Endothelial cell of umbilical vein (primary cell): Measurements from ENCODE around the gene VIP. TPM values are rescaled to one million over a fixed set of nuclear protein-coding genes. Genes with fewer than 3 reads are reported as not detected.

Experiments used
- Bru-seq: library from RNA; stranded (reverse); fragments of 400-500 nt; gene quantifications from one replicate; lab custom pipeline; 2021; lab: Mats Ljungman, UMichigan
- BruChase-seq, 2 experiments: library from RNA; stranded (reverse); fragments of 400-500 nt; gene quantifications; one replicate each; lab custom pipeline; 2021; lab: Mats Ljungman, UMichigan
- BruUV-seq: library from RNA; stranded (reverse); fragments of 400-500 nt; replicated peaks from 2 replicates; lab custom pipeline; 2021; lab: Mats Ljungman, UMichigan
- CTCF ChIA-PET: fragments of 300-600, 350-600 bp; sonication (Branson Sonifier 250); formaldehyde crosslinking; loops from one replicate; lab custom pipeline; 2021; ENCODE audit warnings: antibody characterized with exemption, inconsistent platforms; lab: Charles Lee
- POLR2A ChIA-PET: fragments of 300-600, 350-600 bp; sonication (Branson Sonifier 250); formaldehyde crosslinking; loops from one replicate; lab custom pipeline; 2021; ENCODE audit warnings: antibody characterized with exemption, inconsistent platforms; lab: Charles Lee
- DNase-seq: peaks from one replicate; pipeline ENCODE4 v3.0.0-alpha.2; 2011; ENCODE audit warnings: low read depth, low spot score
- FAIRE-seq: peaks from 2 replicates; lab custom pipeline; 2011; peaks lifted over from hg19 to GRCh38; lab: Jason Lieb, UNC
- H2AFZ ChIP-seq: 2 replicates; pipeline ENCODE4 v1.6.0; 2012; ENCODE audit warnings: low read depth, low read length, control low read depth, inconsistent platforms
- H3K27ac ChIP-seq: 2 replicates; pipeline ENCODE4 v1.5.1; 2011; ENCODE audit warnings: low read depth, mild to moderate bottlenecking, control low read depth, low read length, moderate library complexity; ENCODE audit not compliant: insufficient read depth
- H3K27me3 ChIP-seq, 2 experiments: 2 replicates each; pipeline versions ENCODE4 v1.6.0 to v1.6.1; 2011; ENCODE audit warnings: low read length in 2 of 2, mixed read lengths in 1 of 2; ENCODE audit not compliant: control insufficient read depth in 2 of 2, insufficient read depth in 2 of 2
- H3K36me3 ChIP-seq, 2 experiments: 2 replicates in 1 of 2; 3 replicates in 1 of 2; pipeline ENCODE4 v1.5.1; 2011; ENCODE audit warnings: low read length in 2 of 2, mild to moderate bottlenecking in 1 of 2, moderate library complexity in 1 of 2; ENCODE audit not compliant: control insufficient read depth in 2 of 2, insufficient read depth in 2 of 2; ENCODE audit errors: extremely low read depth in 1 of 2
- H3K4me1 ChIP-seq: 3 replicates; pipeline ENCODE4 v1.5.1; 2011; ENCODE audit warnings: mild to moderate bottlenecking, low read length; ENCODE audit not compliant: control insufficient read depth, insufficient read depth; ENCODE audit errors: extremely low read depth
- H3K4me2 ChIP-seq: 2 replicates; pipeline ENCODE4 v1.6.1; 2011; ENCODE audit warnings: low read length, control low read depth, mixed read lengths; ENCODE audit not compliant: insufficient read depth
- H3K4me3 ChIP-seq, 3 experiments: fragments of 200-600 bp in 1 of 3; sonication (generic), shearing (Covaris generic) in 1 of 3; replicated peaks in 1 of 3; 2 replicates each; pipeline ENCODE4 v1.5.1; 2011 to 2016; ENCODE audit warnings: control low read depth in 3 of 3, low read length in 3 of 3, mild to moderate bottlenecking in 2 of 3, inconsistent platforms in 1 of 3, low read depth in 1 of 3, moderate library complexity in 1 of 3; ENCODE audit not compliant: insufficient read depth in 1 of 3
- H3K79me2 ChIP-seq: 2 replicates; pipeline ENCODE4 v1.6.0; 2012; ENCODE audit warnings: low read length, inconsistent platforms; ENCODE audit not compliant: control insufficient read depth, insufficient read depth
- H3K9ac ChIP-seq: replicated peaks from 2 replicates; pipeline ENCODE3; 2011; ENCODE audit warnings: low read length, control low read depth; ENCODE audit not compliant: insufficient read depth; ENCODE audit errors: extremely low read depth
- H3K9me1 ChIP-seq: replicated peaks from 3 replicates; pipeline ENCODE4 v1.6.0; 2011; ENCODE audit warnings: mild to moderate bottlenecking, low read length; ENCODE audit not compliant: control insufficient read depth, insufficient read depth; ENCODE audit errors: extremely low read depth
- H3K9me3 ChIP-seq: replicated peaks from 2 replicates; pipeline ENCODE4 v1.5.1; 2012; ENCODE audit warnings: low read length, inconsistent platforms; ENCODE audit not compliant: control insufficient read depth, insufficient read depth
- H4K20me1 ChIP-seq: replicated peaks from 2 replicates; pipeline ENCODE3; 2011; ENCODE audit warnings: mild to moderate bottlenecking, low read length; ENCODE audit not compliant: control insufficient read depth, insufficient read depth; ENCODE audit errors: extremely low read depth
- EZH2 ChIP-seq: IDR thresholded peaks from 2 replicates; pipeline ENCODE4 v1.6.1; 2012; ENCODE audit warnings: borderline replicate concordance, low read depth, mild to moderate bottlenecking, moderate library complexity, low read length, inconsistent platforms; ENCODE audit not compliant: severe bottlenecking
- FOS ChIP-seq: IDR thresholded peaks from 2 replicates; pipeline ENCODE4 v1.6.1; 2011; ENCODE audit warnings: mild to moderate bottlenecking, low read length, moderate library complexity, borderline replicate concordance; ENCODE audit not compliant: insufficient read depth
- GATA2 ChIP-seq: IDR thresholded peaks from 2 replicates; pipeline ENCODE4 v1.7.0; 2011; ENCODE audit warnings: low read depth, mild to moderate bottlenecking, moderate library complexity, mixed read lengths, low read length; ENCODE audit not compliant: insufficient read length, insufficient read depth
- JUN ChIP-seq: IDR thresholded peaks from 2 replicates; pipeline ENCODE4 v1.6.1; 2011; ENCODE audit warnings: borderline replicate concordance, low read depth; ENCODE audit not compliant: insufficient read length, insufficient read depth
- dilution Hi-C: fragments of 300-500 bp; cut with MboI; formaldehyde crosslinking; loops from one replicate; pipeline ENCODE4 v1.15.0; 2019; ENCODE audit warnings: low sequenced_read_pairs; ENCODE audit not compliant: extremely low pct_ligation_motif_present
- intact Hi-C: fragments of 100-400 bp; cut with micrococcal nuclease; formaldehyde crosslinking; loops from one replicate; pipeline ENCODE4 v1.10.0; 2022
- long read RNA-seq: library from polyadenylated mRNA; stranded (forward); transcript quantifications from one replicate; pipeline ENCODE4 v2.0.0, GENCODE V29; 2021
- polyA minus RNA-seq, 3 experiments: library from RNA; depleted of rRNA, polyadenylated mRNA; stranded (reverse); fragments of >200 nt; gene quantifications; 1 replicate in 1 of 3; 2 replicates in 2 of 3; pipeline ENCODE4 v1.2.3, GENCODE V29; 2011
- polyA plus RNA-seq, 4 experiments: library from polyadenylated mRNA; depleted of rRNA in 3 of 4; stranded (reverse) in 3 of 4; unstranded in 1 of 4; fragments of >200 nt; gene quantifications; 2 replicates each; pipeline versions ENCODE4 v1.2.1 to v1.2.3, GENCODE V29; 2011 to 2012; ENCODE audit warnings: missing spikeins in 1 of 4
- total RNA-seq: library from RNA; stranded (reverse); gene quantifications from 2 replicates; pipeline ENCODE4 v1.2.3, GENCODE V29; 2021

VIP gene
- total RNA-seq, result 1.2 and 2.0 TPM in 2 replicates
- 0.70 and 0.89 TPM in 2 replicates for polyA plus RNA-seq
- 0.23 and 0.42 TPM in 2 replicates for polyA plus RNA-seq (2011; cell fraction: cytosol; rRNA removed)
- polyA plus RNA-seq (2011; cell fraction: nucleus; rRNA removed), result 16.7 and 19.2 TPM in 2 replicates
- polyA plus RNA-seq (2012), result 0.42 and 1.3 TPM in 2 replicates
- polyA minus RNA-seq, result 0.49 and 1.3 TPM in 2 replicates
- polyA minus RNA-seq (2011; cell fraction: cytosol; rRNA and poly(A)+ RNA removed), result not detected
- 1.3 and 2.2 TPM in 2 replicates for polyA minus RNA-seq (2011; cell fraction: nucleus; rRNA and poly(A)+ RNA removed)
- percentile 22 among the genes with signal in this experiment for Bru-seq, nascent RNA
- percentile 45 among the genes with signal in this experiment for BruChase-seq, experiment 1, labeled RNA remaining after a 6-hour chase
- BruChase-seq, experiment 2, labeled RNA remaining after a 2-hour chase, result percentile 30 among the genes with signal in this experiment
- long read RNA-seq, result 0 reads

DNA sequence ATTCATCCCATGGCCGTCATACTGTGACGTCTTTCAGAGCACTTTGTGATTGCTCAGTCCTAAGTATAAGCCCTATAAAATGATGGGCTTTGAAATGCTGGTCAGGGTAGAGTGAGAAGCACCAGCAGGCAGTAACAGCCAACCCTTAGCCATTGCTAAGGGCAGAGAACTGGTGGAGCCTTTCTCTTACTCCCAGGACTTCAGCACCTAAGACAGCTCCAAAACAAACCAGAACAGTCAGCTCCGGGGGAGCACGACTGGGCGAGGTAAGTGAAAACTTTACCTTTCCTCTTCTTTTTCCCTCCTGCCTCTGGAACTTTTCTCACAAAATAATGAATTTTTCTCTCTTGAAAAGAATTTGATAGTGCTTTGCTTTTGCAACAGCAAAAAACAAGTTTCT lies at the start of gene VIP:
VIP (plus strand) TSS at position 104 of the 400 bp plus-strand sequence. CDS start 1,381 bp downstream, outside the sequence.
- H3K79me2 ChIP-seq, result no peaks in the 10 kb centered on the region
- peaks cover 2% of the 10 kb centered on the region for H4K20me1 ChIP-seq
- no peak within 1 kb of the TSS for H3K4me3 ChIP-seq
- FAIRE-seq, result peak; percentile 46
- H3K4me2 ChIP-seq, result no peak within 1 kb of the TSS
- POLR2A ChIA-PET, result no interaction called here
- H3K27ac ChIP-seq, result no peak within 1 kb of the TSS
- no peaks in the 10 kb centered on the region for H3K36me3 ChIP-seq
- BruUV-seq, result no TSS peak
- intact Hi-C loops, result loop anchor here (1.0 to 5.0 kb wide), 5 partner anchors 114 to 274 kb away; no protein-coding TSS in a partner anchor
- CTCF ChIA-PET, result interaction anchor here (0.7 to 7.7 kb wide), 9 partner anchors 14 to 205 kb away, joined by 3 to 103 read pairs (median 4); no protein-coding TSS in a partner anchor
- DNase-seq, result peak; percentile 46
- H3K9me1 ChIP-seq, result no peaks in the 10 kb centered on the region
- TF ChIP-seq FOS, result no peak
- no peak for TF ChIP-seq JUN
- TF ChIP-seq GATA2, result no peak
- TF ChIP-seq EZH2, result no peak
- dilution Hi-C loops, result no loop called here
- peaks cover 0 to 2% of the 10 kb centered on the region in 2 experiments for H3K27me3 ChIP-seq
- no peak within 1 kb of the TSS for H2AFZ ChIP-seq
- no peak within 1 kb of the TSS for H3K9ac ChIP-seq
- H3K4me1 ChIP-seq, result no peaks in the 10 kb centered on the region
- H3K9me3 ChIP-seq, result no peaks in the 10 kb centered on the region
